ENCODE results near the gene CAMTA1. TPM values are rescaled to one million over a fixed set of nuclear protein-coding genes. Genes with fewer than 3 reads are reported as not detected.

CAMTA1 gene
- total RNA-seq, 1 experiment from 2014 or later, result 60.0 TPM

DNA sequence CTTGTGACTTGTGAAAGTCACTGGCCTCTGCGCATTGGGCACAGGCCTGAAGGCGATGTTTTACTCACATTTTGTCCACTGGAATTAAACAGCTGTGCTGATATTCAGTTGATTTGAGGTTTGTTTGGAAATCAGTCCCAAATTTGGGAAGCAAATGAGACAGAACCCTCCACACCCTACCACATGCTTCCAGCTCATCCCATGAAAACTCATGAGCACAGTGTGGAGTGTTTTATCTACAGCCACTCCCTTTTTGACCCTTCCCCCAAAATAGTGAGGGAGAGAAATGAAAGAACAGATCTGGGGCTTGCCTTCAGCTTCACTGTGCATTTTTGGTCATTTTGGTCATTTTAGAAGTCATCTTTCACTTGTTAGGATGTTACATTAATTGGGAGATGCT, 101.3 kb downstream of the CAMTA1 start:
- TF ChIP-seq, protein P1, sequence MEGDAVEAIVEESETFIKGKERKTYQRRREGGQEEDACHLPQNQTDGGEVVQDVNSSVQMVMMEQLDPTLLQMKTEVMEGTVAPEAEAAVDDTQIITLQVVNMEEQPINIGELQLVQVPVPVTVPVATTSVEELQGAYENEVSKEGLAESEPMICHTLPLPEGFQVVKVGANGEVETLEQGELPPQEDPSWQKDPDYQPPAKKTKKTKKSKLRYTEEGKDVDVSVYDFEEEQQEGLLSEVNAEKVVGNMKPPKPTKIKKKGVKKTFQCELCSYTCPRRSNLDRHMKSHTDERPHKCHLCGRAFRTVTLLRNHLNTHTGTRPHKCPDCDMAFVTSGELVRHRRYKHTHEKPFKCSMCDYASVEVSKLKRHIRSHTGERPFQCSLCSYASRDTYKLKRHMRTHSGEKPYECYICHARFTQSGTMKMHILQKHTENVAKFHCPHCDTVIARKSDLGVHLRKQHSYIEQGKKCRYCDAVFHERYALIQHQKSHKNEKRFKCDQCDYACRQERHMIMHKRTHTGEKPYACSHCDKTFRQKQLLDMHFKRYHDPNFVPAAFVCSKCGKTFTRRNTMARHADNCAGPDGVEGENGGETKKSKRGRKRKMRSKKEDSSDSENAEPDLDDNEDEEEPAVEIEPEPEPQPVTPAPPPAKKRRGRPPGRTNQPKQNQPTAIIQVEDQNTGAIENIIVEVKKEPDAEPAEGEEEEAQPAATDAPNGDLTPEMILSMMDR (IDR thresholded peaks at IDR 0.05; ENCODE audit: insufficient read depth in 1 of 2, low read depth in 1 of 2, low read length in 1 of 2, severe bottlenecking in 1 of 2, unreplicated experiment in 1 of 2), result no peak
- Mint-ChIP-seq H3K9me3 (ENCODE audit: unreplicated experiment) (no peaks in the 10 kb centered on the region), H3K4me3 (ENCODE audit: unreplicated experiment) (no peak overlapping the region), H3K4me1 (ENCODE audit: low read depth, unreplicated experiment) (no peaks in the 10 kb centered on the region), H3K27ac (ENCODE audit: unreplicated experiment) (no peak overlapping the region), H3K36me3 (ENCODE audit: insufficient read depth, unreplicated experiment) (no peaks in the 10 kb centered on the region), H3K27me3 (ENCODE audit: insufficient read depth, unreplicated experiment) (no peaks in the 10 kb centered on the region)
- BruUV-seq (replicated peaks), result no TSS peak
- Histone ChIP-seq H3K36me3 (ENCODE audit: control insufficient read depth, insufficient read depth, low read length) (no peaks in the 10 kb centered on the region), H3K9me3 (no peaks in the 10 kb centered on the region), H3K4me1 (peaks cover 13% of the 10 kb centered on the region; the same call in 1 of the 2 replicates), H3K27me3 (replicated peaks; ENCODE audit: control insufficient read depth, insufficient read depth, low read length) (no peaks in the 10 kb centered on the region), H3K4me3 (ENCODE audit: low read depth, low read length) (no peak overlapping the region)
- intact Hi-C loops (cut with micrococcal nuclease; ENCODE audit: unreplicated experiment), result no loop called here
- CTCF ChIA-PET, result no interaction called here
- POLR2A ChIA-PET, result no interaction called here
- DNase-seq, result no peak

DNA sequence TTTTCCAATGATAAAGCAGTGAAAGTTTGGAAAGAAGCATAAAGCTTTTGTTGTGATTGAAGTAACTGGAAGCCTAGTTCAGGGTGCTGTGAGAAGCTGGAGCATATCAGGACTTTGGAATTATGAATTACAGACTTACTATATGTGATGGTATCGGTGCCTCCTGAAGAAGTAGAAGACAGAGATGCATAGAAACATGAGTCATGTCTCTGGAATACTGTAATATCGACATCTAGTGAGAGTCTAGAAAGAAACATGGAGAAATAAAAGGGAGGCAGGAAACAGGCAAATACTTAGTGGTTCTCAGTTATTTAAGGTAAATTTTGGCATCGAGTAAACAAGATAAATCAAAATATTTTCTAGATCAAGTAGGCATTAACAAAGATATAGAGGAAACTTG, 103.0 kb downstream of the CAMTA1 start:
- Mint-ChIP-seq H3K9me3 (ENCODE audit: unreplicated experiment) (no peaks in the 10 kb centered on the region), H3K36me3 (ENCODE audit: insufficient read depth, unreplicated experiment) (no peaks in the 10 kb centered on the region), H3K4me1 (ENCODE audit: low read depth, unreplicated experiment) (no peaks in the 10 kb centered on the region), H3K4me3 (ENCODE audit: unreplicated experiment) (no peak overlapping the region), H3K27me3 (ENCODE audit: insufficient read depth, unreplicated experiment) (no peaks in the 10 kb centered on the region), H3K27ac (ENCODE audit: unreplicated experiment) (no peak overlapping the region)
- DNase-seq, result no peak
- no peak overlapping the region for H3K4me3 ChIP-seq (ENCODE audit: low read depth, low read length)
- H3K4me1 ChIP-seq, result peaks cover 13% of the 10 kb centered on the region; the same call in 1 of the 2 replicates
- TF ChIP-seq, protein P1 (IDR thresholded peaks at IDR 0.05; ENCODE audit: insufficient read depth in 1 of 2, low read depth in 1 of 2, low read length in 1 of 2, severe bottlenecking in 1 of 2, unreplicated experiment in 1 of 2), result no peak
- H3K9me3 ChIP-seq, result no peaks in the 10 kb centered on the region
- ChIA-PET CTCF (no interaction called here), POLR2A (no interaction called here)
- intact Hi-C loops (cut with micrococcal nuclease; ENCODE audit: unreplicated experiment), result no loop called here
- no TSS peak for BruUV-seq (replicated peaks)
- H3K36me3 ChIP-seq (ENCODE audit: control insufficient read depth, insufficient read depth, low read length), result no peaks in the 10 kb centered on the region
- H3K27me3 ChIP-seq (replicated peaks; ENCODE audit: control insufficient read depth, insufficient read depth, low read length), result no peaks in the 10 kb centered on the region

DNA sequence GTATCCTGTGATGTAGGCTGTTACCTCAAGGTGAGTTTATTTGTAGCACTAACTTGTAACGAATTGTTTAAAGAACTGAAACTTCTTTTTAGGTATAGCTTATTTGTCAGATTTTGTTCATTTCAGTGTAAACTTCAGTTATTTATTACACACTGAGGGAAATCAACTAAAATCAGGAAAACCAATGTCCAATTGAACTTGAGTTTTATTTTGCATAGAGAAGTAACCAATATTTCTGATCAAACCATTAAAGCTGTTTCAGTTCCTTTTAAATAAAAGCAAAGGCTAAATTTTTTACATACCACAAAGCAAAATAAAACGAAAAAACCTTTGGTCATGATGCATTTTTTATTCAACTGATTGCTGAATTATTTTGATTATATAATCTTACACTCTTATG, 103.6 kb downstream of the CAMTA1 start:
- TF ChIP-seq, protein P1 (IDR thresholded peaks at IDR 0.05; ENCODE audit: insufficient read depth in 1 of 2, low read depth in 1 of 2, low read length in 1 of 2, severe bottlenecking in 1 of 2, unreplicated experiment in 1 of 2), result no peak
- no peaks in the 10 kb centered on the region for H3K4me1 Mint-ChIP-seq (ENCODE audit: low read depth, unreplicated experiment)
- no peak for DNase-seq
- intact Hi-C loops (cut with micrococcal nuclease; ENCODE audit: unreplicated experiment), result no loop called here
- Histone ChIP-seq H3K36me3 (ENCODE audit: control insufficient read depth, insufficient read depth, low read length) (no peaks in the 10 kb centered on the region), H3K27me3 (replicated peaks; ENCODE audit: control insufficient read depth, insufficient read depth, low read length) (no peaks in the 10 kb centered on the region), H3K4me3 (ENCODE audit: low read depth, low read length) (no peak overlapping the region), H3K4me1 (peaks cover 13% of the 10 kb centered on the region; the same call in 1 of the 2 replicates), H3K9me3 (no peaks in the 10 kb centered on the region)
- BruUV-seq (replicated peaks), result no TSS peak
- H3K27ac Mint-ChIP-seq (ENCODE audit: unreplicated experiment), result no peak overlapping the region
- H3K27me3 Mint-ChIP-seq (ENCODE audit: insufficient read depth, unreplicated experiment), result no peaks in the 10 kb centered on the region
- CTCF ChIA-PET, result no interaction called here
- H3K36me3 Mint-ChIP-seq (ENCODE audit: insufficient read depth, unreplicated experiment), result no peaks in the 10 kb centered on the region
- no peaks in the 10 kb centered on the region for H3K9me3 Mint-ChIP-seq (ENCODE audit: unreplicated experiment)
- POLR2A ChIA-PET, result no interaction called here
- no peak overlapping the region for H3K4me3 Mint-ChIP-seq (ENCODE audit: unreplicated experiment)
